CD4-positive, alpha-beta T cell treated with Interleukin-4 for 1 hour (primary cell): ENCODE data around the gene UBALD2.
A peak's percentile ranks its signal among the peaks of the same experiment; 100 is the strongest.

Source experiments
- DNase-seq, 2 donors: peaks; one replicate each; pipeline ENCODE4 v3.0.0-alpha.2; 2020 to 2022

Gene UBALD2

DNA sequence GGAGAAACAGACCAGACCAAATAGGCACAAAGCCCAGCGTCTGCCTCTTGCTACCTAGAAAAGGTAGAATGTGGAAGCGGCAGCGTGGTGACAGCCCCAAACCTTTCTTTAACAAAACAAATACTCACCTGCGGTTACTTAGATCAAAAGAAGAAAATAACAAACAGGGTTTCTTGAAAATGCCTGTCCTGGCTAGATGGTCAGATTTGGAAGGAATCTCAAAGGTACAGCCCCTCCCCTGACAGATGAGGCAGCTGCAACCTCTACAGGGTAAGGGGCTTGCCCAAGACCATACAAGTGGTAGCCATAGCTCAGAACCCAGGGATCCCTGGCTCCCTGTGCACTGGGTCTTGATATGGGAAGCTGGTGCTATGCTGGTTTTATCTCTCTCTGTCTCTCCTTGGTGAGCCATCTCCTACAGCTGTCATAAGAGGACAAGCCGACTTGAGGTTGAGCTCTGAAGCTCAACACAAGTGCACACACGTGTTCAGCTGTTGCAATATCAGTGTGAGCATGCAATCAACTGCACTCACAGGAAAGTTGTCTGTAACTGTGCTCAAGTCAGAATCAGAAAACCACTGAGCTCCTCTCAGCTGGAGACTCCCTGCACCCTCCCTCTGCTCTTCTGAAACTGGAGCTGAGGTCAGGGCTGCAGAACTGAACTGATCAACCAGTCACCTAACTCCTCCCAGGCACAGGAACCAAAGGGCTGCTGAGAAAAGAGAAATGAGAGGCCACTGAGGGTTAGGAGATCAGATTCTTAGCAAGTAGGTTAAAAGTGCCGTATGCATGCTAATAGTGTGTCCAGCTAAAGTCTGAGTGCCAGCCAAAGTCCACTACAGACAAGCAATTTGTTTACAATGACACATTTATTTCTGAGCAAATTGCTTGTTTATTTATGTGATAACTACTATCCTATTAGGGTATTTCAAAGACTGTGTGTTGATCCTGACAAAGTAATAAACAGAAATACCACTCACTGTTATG lies 18.8 kb upstream of the UBALD2 start:
- DNase-seq = peak; percentile 42 to 50

DNA sequence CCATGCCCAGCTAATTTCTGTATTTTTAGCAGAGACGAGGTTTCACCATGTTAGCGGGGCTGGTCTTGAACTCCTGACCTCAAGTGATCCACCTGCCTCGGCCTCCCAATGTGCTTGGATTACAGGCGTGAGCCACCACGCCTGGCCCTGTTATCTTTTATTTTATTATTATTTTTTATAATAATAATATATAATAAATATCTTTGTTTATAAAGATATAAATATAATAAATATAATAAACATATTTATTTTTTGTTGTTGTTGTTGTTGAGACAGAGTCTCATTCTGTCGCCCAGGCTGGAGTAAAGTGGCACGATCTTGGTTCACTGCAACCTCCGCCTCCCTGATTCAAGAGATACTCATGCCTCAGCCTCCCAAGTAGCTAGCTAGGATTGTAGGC lies 17.8 kb upstream of the UBALD2 start:
- DNase-seq = no peak

DNA sequence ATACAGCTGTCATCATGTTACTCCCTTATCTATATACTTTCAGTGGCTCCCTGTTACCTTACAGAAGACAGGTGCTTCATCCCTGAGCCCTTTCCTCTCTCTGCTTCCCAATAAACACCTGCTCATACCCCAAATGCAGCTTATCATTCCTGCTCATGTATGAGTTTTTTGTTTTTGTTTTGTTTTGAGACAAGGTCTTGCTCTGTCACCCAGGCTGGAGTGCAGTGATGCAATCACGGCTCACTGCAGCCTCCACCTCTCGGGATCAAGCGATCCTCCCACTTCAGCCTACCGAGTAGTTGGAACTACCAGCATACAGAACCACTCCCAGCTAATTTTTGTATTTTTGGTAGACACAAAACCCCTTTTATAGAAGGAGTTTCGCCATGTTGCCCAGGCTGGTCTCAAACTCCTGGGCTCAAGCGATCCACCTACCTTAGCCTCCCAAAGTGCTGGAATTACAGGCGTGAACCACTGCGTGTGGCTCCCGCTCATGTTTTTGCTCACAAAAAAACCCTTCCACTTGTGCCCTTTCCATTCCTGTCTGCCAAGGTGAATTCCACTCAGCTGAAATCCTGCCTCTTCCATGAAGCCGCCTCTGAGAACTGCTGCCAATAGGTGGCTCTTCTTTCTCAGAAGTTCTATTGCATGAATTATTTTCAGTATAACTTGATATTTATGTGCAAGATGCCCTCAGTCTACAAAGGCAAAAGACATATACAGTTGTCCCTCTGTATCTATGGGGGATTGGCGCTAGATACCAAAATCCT lies 16.9 kb upstream of the UBALD2 start:
- no peak for DNase-seq

DNA sequence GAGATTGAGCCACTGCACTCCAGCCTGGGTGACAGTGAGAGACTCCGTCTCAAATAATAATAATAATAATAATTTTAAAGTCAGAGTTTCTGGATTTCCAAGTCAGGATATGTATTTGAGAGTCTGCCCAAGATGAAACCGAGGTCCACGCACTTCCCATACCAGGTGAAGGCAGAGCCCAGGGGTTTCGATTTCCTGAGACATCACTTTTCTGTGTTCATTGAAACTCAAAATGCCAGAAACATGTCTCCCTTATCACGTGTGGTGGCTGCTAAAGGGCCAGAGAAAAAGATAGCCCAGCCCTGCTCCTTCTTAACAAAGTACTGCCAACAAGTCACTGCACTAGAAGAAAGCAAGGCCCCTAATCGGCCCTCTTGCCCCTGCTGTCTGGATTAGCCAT lies 15.0 kb upstream of the UBALD2 start:
- no peak for DNase-seq

DNA sequence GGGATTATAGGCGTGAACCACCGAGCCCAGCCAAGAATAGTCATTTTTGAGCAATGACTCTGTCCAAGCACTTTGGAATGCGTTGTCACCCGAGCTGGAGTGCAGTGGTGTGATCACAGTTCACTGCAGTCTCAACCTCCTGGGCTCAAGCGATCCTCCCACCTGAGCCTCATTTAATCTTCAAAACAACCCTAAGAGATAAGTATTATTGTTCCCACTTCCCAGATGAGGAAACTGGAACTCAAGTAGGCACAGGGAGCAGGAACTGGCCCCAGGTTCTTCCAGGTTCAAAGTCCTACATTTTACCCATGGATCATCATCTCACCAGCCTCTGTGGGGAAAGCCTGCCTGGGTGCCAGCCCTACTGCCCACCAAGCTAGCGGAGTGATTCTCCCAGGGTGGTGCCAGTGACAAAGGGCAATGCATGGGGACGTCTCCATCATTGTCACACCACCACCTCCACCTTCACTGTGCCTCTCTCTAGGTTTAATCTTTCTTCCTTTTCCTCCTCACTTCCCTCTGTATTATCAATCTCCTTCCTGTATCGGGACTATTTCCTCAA lies 13.6 kb upstream of the UBALD2 start:
- no peak for DNase-seq

DNA sequence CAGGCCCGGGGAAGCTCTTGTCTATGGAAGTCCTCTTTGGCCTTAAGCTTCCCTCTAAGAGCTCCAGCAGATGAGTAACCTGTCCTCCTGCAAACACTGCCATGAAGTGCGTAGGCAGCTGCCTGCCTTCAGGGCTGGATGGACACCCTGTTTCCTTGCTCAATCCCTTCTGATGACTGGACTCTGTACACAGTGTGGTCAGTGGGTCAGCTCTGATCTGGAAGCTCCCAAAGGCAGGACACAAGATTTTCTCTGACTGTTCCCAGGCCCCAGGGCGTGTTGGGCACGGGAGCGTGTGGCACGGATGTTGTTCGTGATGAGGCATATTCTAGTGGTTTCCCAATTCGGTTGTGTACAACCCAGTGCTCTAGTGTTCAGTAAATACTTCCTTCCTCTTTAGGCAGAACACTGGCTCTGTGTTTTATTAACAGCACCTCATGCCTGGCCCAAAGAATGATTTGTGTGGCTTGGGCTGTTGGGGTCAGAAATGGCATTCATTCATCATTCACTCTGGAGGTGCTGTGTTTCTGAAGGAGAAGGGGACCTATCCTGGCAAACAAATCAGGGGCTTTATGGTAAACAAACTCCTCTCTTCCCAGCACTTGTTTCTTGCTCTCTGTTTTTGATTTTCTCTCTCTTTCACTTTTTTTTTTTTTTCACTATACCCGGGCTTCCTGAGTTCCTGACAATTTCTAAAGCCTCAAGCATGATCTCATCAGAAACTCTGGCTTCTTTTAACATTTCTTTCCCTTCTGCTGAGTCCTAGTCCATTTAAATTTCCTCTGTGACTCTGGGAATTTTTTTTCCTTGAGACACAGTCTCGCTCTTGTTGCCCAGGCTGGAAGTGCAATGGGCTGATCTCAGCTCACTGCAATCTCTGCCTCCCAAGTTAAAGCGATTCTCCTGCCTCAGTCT lies 12.9 kb upstream of the UBALD2 start:
- peak; percentile 62 to 68 for DNase-seq

- DNase-seq = peak in 1 of 2 donors; percentile 10
Observed at GRCh38 chr17:76252967-76253766, 12.0 kb upstream of the UBALD2 start.

DNA sequence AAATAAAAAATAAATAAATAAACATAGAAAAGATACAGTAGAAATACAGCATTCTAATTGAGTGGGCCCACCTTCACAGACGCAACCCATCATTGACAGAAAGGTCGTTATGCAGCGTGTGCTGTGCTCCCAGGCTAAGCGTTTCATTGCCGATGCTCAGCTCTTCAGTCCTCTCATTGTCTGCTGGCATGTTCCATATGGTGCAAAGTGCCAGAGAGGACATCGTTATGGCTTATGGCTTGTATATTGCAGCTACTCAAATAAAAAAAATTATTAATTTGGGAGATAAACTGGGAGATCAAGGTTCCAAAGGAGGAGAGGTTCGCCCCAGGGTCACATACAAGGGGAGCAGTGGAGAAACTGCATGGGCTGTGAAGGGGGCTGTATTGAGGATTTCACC lies 11.3 kb upstream of the UBALD2 start:
- no peak for DNase-seq

GRCh38 chr17:76254275-76254674 lies 10.9 kb upstream of the UBALD2 start:
- no peak for DNase-seq

GRCh38 chr17:76255801-76256429 lies 9.2 kb upstream of the UBALD2 start:
- DNase-seq = peak in 1 of 2 donors; percentile 4

GRCh38 chr17:76256430-76257050 lies 8.6 kb upstream of the UBALD2 start:
- DNase-seq = peak; percentile 72 to 74

GRCh38 chr17:76260220-76260619 lies 4.9 kb upstream of the UBALD2 start:
- DNase-seq = no peak

- no peak for DNase-seq
Observed at GRCh38 chr17:76260669-76261068, 4.5 kb upstream of the UBALD2 start.

GRCh38 chr17:76261421-76262215 lies 3.5 kb upstream of the UBALD2 start:
- no peak for DNase-seq

- DNase-seq = peak in 1 of 2 donors; percentile 49
Observed at GRCh38 chr17:76262732-76263344, 2.3 kb upstream of the UBALD2 start.

- no peak for DNase-seq
Observed at GRCh38 chr17:76263896-76264295, 1.3 kb upstream of the UBALD2 start.

DNA sequence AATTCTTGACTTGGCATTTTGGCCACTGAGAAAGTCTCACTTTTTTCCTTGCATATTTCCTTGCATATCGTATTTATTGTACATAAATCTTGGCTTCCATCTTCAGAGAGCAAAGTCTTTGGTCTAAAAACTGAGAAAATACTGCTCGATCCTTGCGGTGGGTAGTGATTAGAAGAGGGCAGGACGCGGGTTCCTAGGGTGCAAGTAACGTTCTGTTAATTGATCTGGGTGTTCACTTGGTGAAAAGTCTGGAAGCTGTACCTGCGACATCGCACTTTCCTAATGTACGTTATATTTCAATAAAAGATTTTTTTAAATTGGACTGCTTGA lies 758 bp upstream of the UBALD2 start:
- DNase-seq = no peak

DNA sequence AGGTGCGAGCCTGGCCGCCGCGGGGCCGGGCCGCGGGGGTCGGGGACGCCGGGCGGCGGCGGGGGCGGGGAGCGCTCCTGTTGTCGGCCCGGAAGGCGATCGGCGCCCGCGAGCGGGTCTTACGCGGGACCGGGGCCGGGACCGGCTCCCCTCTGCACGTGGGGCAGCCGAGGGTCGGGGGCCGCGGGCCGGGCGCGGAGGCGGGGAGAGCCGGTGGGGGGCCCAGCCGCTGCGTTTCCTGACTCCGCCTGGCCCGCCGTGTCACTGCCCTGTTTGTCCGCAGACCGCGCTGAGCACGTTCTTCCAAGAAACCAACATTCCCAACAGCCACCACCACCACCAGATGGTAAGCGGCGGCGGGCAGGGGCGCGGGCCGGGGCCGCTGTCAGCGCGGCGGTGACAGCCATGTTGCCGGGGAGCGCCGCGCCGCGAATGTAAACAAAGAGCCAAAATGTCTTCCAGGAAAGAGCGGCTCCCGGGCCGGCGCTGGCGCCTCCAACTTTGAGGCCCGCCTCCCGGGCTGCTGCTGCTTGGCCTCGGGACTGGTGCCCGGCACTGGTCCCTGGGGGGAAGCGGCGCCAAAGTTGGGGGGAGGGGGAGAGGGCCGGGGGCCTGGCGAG lies 586 bp downstream of the UBALD2 start:
- DNase-seq = peak; percentile 46 to 63
